Astrocyte (in vitro differentiated cells and primary cell): ENCODE data around the gene OSGEP. TPM values are rescaled to one million over a fixed set of nuclear protein-coding genes. Genes with fewer than 3 reads are reported as not detected.

ENCODE experiments used
- DNase-seq: peaks from one replicate; pipeline ENCODE4 v3.0.0-alpha.2; 2010; ENCODE audit warnings: low read depth
- FAIRE-seq: peaks from 2 replicates; lab custom pipeline; 2011; peaks lifted over from hg19 to GRCh38; lab: Jason Lieb, UNC
- H2AFZ ChIP-seq: 2 replicates; pipeline ENCODE4 v1.6.0; 2012; ENCODE audit warnings: low read depth, low read length, inconsistent platforms
- H3K27ac ChIP-seq: 2 replicates; pipeline ENCODE4 v1.5.1; 2011; ENCODE audit warnings: low read depth, low read length, inconsistent platforms
- H3K27me3 ChIP-seq: 2 replicates; pipeline ENCODE4 v1.6.0; 2011; ENCODE audit warnings: low read length, inconsistent platforms; ENCODE audit not compliant: insufficient read depth
- H3K36me3 ChIP-seq: 2 replicates; pipeline ENCODE4 v1.5.1; 2011; ENCODE audit warnings: low read length, inconsistent platforms; ENCODE audit not compliant: insufficient read depth
- H3K4me1 ChIP-seq: 2 replicates; pipeline ENCODE4 v1.5.1; 2011; ENCODE audit warnings: low read length, inconsistent platforms; ENCODE audit not compliant: insufficient read depth
- H3K4me2 ChIP-seq: 2 replicates; pipeline ENCODE4 v1.6.0; 2012; ENCODE audit warnings: low read length, inconsistent platforms
- H3K4me3 ChIP-seq: 2 replicates; pipeline ENCODE4 v1.5.1; 2011; ENCODE audit warnings: low read depth, mild to moderate bottlenecking, low read length, inconsistent platforms; ENCODE audit not compliant: insufficient read depth
- H3K79me2 ChIP-seq: 2 replicates; pipeline ENCODE4 v1.6.0; 2012; ENCODE audit warnings: mild to moderate bottlenecking, low read length, inconsistent platforms; ENCODE audit not compliant: insufficient read depth
- H3K9ac ChIP-seq: 2 replicates; pipeline ENCODE4 v1.6.0; 2012; ENCODE audit warnings: mild to moderate bottlenecking, low read length, inconsistent platforms
- H3K9me3 ChIP-seq: 2 replicates; pipeline ENCODE4 v1.5.1; 2012; ENCODE audit warnings: low read depth, mild to moderate bottlenecking, low read length, inconsistent platforms; ENCODE audit not compliant: insufficient read depth
- H4K20me1 ChIP-seq: 2 replicates; pipeline ENCODE4 v1.6.0; 2012; ENCODE audit warnings: low read length, inconsistent platforms; ENCODE audit not compliant: insufficient read depth
- H3K27ac Mint-ChIP-seq: one replicate; pipeline ENCODE4 v1.8.0; 2021; ENCODE audit warnings: mild to moderate bottlenecking, mixed read lengths; ENCODE audit not compliant: unreplicated experiment
- H3K27me3 Mint-ChIP-seq: one replicate; pipeline ENCODE4 v1.8.0; 2021; ENCODE audit warnings: low read depth, mixed read lengths; ENCODE audit not compliant: unreplicated experiment
- H3K36me3 Mint-ChIP-seq: one replicate; pipeline ENCODE4 v1.8.0; 2021; ENCODE audit warnings: low read depth, mixed read lengths; ENCODE audit not compliant: unreplicated experiment
- H3K4me1 Mint-ChIP-seq: one replicate; pipeline ENCODE4 v1.8.0; 2021; ENCODE audit warnings: low read depth, mixed read lengths; ENCODE audit not compliant: unreplicated experiment
- H3K4me3 Mint-ChIP-seq: one replicate; pipeline ENCODE4 v1.8.0; 2021; ENCODE audit warnings: mild to moderate bottlenecking, moderate library complexity, mixed read lengths; ENCODE audit not compliant: unreplicated experiment
- H3K9me3 Mint-ChIP-seq: one replicate; pipeline ENCODE4 v1.8.0; 2021; ENCODE audit warnings: mild to moderate bottlenecking, mixed read lengths; ENCODE audit not compliant: unreplicated experiment
- CTCF ChIP-seq: IDR thresholded peaks from 2 replicates; pipeline ENCODE4 v1.5.1; 2011; ENCODE audit warnings: low read depth, mild to moderate bottlenecking, inconsistent platforms, low read length, moderate library complexity; ENCODE audit not compliant: insufficient read depth
- EZH2 ChIP-seq: IDR thresholded peaks from 2 replicates; pipeline ENCODE4 v1.6.1; 2012; ENCODE audit warnings: mild to moderate bottlenecking, low read length, inconsistent platforms; ENCODE audit not compliant: insufficient read depth
- total RNA-seq: library from RNA; stranded (reverse); gene quantifications from 2 replicates; pipeline ENCODE4 v1.2.1, GENCODE V29; 2021

OSGEP gene
- total RNA-seq, 1 donor from 2014 or later = 23.0 TPM

DNA sequence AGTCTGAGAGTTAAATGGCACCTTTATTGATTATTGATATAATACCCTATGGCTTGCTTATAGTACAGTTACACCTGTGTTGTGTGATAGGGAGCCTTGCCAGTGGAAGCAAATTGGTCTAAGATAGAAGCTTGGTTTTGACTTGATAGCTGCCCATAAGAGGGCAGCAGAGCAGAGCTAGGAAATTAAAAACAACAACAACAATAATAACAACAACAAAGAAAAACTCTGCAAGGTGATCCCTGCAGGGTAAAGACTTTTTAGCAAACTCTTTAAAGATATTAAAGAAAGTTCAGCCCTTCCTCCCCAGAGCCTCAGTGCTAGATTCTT is 32.7 kb upstream of the OSGEP start:
- no peak overlapping the region for H2AFZ ChIP-seq
- H3K36me3 Mint-ChIP-seq = no peaks in the 10 kb centered on the region
- no peaks in the 10 kb centered on the region for H3K9me3 Mint-ChIP-seq
- no peaks in the 10 kb centered on the region for H3K36me3 ChIP-seq
- no peak overlapping the region for H3K9ac ChIP-seq
- no peak overlapping the region for H3K4me2 ChIP-seq
- no peaks in the 10 kb centered on the region for H3K9me3 ChIP-seq
- no peaks in the 10 kb centered on the region for H3K27me3 Mint-ChIP-seq
- H3K4me3 Mint-ChIP-seq = no peak overlapping the region
- TF ChIP-seq CTCF (no peak), EZH2 (no peak)
- no peak overlapping the region for H3K27ac Mint-ChIP-seq
- no peak overlapping the region for H3K4me3 ChIP-seq
- peaks cover 14% of the 10 kb centered on the region for H3K4me1 Mint-ChIP-seq
- peaks cover 6% of the 10 kb centered on the region for H3K27me3 ChIP-seq
- H3K79me2 ChIP-seq = no peaks in the 10 kb centered on the region
- no peak overlapping the region for H3K27ac ChIP-seq
- DNase-seq = no peak
- no peaks in the 10 kb centered on the region for H4K20me1 ChIP-seq
- no peaks in the 10 kb centered on the region for H3K4me1 ChIP-seq
- FAIRE-seq = no peak

DNA sequence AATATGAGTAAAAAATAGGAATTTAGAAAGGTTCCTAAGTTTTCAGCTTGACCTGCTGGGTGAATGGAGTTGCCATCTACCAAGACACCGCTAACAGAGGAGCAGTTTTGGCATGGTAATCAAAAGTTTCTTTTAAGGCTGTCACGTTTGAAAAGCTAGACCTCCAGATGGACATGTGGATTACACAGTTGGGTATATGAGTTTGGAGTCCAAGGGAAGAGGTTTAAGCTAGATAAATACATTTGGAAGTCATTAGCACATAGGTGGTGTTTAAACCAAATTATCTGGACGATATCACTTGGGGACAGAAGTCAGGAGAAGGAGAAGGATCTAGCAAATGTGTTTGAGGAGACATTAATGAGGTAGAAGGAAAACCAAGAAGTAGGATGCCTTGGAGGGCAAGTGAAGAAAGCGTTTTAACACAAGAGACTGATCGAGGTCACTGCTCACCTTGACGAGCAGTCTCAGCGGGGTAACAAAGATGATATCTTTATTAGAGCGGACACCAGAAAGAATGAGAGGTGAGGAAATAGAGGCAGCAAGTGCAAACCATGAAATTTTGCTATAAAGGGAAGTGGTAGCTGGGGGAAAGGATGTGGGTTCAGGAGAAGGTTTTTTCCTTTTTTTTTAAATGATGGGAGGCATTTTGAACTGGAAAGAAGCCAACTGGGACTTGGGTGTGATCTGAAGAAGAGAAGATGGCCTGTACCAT is 32.2 kb upstream of the OSGEP start:
- H3K36me3 Mint-ChIP-seq = no peaks in the 10 kb centered on the region
- FAIRE-seq (no peak), DNase-seq (no peak)
- no peaks in the 10 kb centered on the region for H3K4me1 ChIP-seq
- H3K4me2 ChIP-seq = no peak overlapping the region
- no peak overlapping the region for H3K27ac Mint-ChIP-seq
- no peaks in the 10 kb centered on the region for H3K79me2 ChIP-seq
- no peak overlapping the region for H3K9ac ChIP-seq
- H3K9me3 ChIP-seq = no peaks in the 10 kb centered on the region
- TF ChIP-seq EZH2 = no peak
- no peak for TF ChIP-seq CTCF
- no peak overlapping the region for H3K4me3 ChIP-seq
- H3K4me1 Mint-ChIP-seq = peaks cover 14% of the 10 kb centered on the region
- no peaks in the 10 kb centered on the region for H4K20me1 ChIP-seq
- no peaks in the 10 kb centered on the region for H3K27me3 Mint-ChIP-seq
- no peak overlapping the region for H3K4me3 Mint-ChIP-seq
- no peak overlapping the region for H3K27ac ChIP-seq
- peaks cover 6% of the 10 kb centered on the region for H3K27me3 ChIP-seq
- H2AFZ ChIP-seq = no peak overlapping the region
- no peaks in the 10 kb centered on the region for H3K36me3 ChIP-seq
- no peaks in the 10 kb centered on the region for H3K9me3 Mint-ChIP-seq

- H3K4me3 ChIP-seq = no peak overlapping the region
- no peaks in the 10 kb centered on the region for H3K36me3 ChIP-seq
- no peak overlapping the region for H3K9ac ChIP-seq
- no peak for FAIRE-seq
- no peaks in the 10 kb centered on the region for H3K9me3 ChIP-seq
- Mint-ChIP-seq H3K27me3 (no peaks in the 10 kb centered on the region), H3K9me3 (no peaks in the 10 kb centered on the region), H3K4me3 (no peak overlapping the region), H3K27ac (no peak overlapping the region), H3K4me1 (peaks cover 11% of the 10 kb centered on the region), H3K36me3 (no peaks in the 10 kb centered on the region)
- no peak overlapping the region for H3K4me2 ChIP-seq
- no peaks in the 10 kb centered on the region for H3K4me1 ChIP-seq
- no peaks in the 10 kb centered on the region for H4K20me1 ChIP-seq
- no peak overlapping the region for H2AFZ ChIP-seq
- H3K79me2 ChIP-seq = no peaks in the 10 kb centered on the region
- TF ChIP-seq CTCF = no peak
- no peak for TF ChIP-seq EZH2
- H3K27ac ChIP-seq = no peak overlapping the region
- no peak for DNase-seq
- H3K27me3 ChIP-seq = peaks cover 6% of the 10 kb centered on the region
Measured at GRCh38 chr14:20485900-20486299, 31.3 kb upstream of the OSGEP start.
